GM21390 (cell line): ENCODE data around the gene AOX1.
"Not testable (repeated sequence)": the region's sequence is repeated elsewhere in the genome, so short reads cannot be mapped to it uniquely, and the experiment has no call there.

Source experiments
- ATAC-seq: cut with Tn5 transposase; IDR thresholded peaks from one replicate; pipeline ENCODE4 v1.9.1; 2021; ENCODE audit not compliant: unreplicated experiment

The AOX1 gene

DNA sequence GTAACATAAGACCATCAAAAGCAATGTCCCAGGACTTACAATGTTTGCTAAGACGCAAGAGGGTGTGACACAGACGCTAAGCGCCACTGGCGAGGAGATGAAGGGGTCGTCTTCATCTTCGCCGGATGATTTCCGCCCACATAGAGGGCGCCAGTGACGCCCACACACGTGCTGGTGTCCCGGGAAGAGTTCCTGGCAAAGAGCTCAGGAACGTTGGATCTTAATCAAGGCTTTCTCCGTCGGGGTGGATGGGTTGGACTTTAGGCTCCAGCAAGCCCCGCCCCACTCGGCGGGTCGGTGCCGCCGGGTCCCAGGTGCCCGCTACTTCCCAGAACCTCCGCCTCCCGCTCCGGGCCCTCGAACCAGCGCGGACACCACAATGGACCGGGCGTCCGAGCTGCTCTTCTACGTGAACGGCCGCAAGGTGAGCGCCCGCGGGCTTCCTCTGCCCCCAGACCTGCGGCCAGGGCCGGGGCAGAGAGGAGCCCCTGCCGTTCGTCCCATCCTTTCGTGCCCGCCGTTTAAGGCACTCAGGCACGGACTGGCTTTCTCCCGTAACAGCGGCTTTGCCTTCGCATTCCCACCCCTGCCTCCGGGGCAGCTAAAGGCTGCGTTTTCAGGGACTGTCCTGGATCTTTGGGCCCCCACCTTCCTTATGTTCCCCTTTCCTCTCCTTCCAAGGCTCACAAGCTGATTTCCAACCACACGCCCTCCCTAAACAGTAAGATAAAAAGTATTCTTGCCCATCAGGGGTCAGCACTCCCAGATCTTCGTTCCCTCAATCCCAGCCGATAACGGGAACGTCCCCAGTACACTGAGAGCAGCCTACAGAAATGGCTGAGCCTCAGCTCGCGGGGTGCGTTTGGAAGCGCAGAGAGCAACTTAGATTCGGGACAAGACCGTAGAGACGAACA lies at the start of gene AOX1:
AOX1 (plus strand) TSS at position 285 of the 914 bp plus-strand sequence; CDS start at position 380, 95 bp downstream.
- ATAC-seq: no peak

DNA sequence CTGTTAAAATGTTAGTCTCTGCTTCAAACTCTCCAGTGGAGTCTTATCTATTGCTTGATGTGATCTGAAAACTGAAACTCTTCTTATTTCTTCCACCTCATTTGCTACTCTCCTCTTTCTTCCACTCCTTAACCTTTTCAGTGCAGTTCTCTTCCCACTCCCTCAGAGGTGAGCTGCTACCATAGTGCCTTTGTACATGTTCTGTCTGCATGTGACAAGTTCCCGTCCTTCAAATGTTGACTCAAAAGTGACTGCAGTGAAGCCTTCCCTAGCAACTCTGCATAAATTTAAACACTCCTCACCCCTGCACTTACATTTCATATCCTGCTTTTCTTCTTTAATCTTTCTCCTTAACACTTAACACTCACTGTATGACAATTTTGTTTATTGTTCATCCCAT lies 47.7 kb upstream of the AOX1 start:
- ATAC-seq: no peak

DNA sequence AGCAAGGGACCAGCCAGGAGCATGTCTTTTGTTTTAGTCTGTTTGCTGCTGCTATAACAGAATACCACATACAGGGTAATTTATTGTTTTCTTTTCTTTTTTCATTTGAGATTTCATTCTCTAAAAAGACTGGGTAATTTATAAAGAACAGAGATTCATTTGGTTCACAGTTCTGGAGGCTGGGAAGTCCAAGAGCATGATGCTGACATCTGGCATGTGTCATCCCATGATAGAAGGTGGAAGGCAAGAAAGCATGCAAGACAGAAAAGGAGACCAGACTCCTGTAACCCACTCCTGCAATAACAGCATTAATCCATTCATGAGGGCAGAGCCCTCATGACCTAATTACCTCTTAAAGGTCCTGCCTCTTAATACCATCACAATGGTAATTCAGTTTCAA lies 45.0 kb upstream of the AOX1 start:
- ATAC-seq: no peak

DNA sequence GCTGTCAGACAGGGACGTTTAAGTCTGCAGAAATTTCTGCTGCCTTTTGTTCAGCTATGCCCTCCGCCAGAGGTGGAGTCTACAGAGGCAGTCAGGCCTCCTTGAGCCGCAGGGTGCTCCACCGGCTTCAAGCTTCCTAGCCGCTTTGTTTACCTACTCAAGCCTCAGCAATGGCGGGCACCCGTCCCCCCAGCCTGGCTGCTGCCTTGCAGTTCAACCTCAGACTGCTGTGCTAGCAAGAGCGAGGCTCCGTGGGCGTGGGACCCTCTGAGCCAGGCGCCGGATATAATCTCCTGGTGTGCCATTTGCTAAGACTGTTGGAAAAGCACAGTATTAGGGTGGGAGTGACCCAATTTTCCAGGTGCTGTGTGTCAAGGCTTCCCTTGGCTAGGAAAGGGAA lies 19.2 kb upstream of the AOX1 start:
- not testable (repeated sequence) for ATAC-seq

DNA sequence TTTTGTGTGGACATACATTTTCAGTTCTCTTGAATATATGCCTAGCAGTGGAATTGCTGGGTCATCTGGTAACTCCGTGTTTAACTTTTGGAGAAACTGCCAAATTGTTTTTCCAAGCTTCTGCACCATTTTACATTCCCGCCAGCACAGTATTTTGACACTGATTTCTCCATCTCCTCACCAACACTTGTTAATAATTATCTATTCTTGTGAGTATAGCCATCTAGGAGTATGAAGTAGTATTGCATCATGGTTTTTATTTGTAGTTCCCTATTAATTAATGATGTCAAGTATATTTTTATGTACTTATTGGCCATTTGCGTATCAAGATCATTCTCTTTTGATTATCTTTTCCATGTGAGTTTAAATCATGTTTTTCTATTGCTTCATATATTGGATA lies 17.9 kb upstream of the AOX1 start:
- ATAC-seq: no peak

DNA sequence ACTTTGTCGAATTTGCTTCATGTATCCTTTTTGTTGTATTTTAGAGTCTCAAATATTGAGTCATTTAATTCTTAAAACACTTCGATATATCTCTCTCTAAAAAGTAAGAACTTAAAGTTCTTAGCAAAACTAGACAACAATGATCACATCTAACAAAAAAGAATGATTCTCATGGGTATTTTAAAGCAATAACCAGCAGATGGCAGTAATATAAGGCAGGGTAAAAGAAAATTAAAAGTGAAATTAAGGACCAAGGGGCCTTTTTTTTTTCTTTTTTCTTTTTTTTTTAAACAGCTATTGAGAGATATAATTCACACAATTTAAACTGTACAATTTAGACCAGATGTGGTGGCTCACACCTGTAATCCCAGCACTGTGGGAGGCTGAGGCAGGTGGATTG lies 9.9 kb upstream of the AOX1 start:
- no peak for ATAC-seq

DNA sequence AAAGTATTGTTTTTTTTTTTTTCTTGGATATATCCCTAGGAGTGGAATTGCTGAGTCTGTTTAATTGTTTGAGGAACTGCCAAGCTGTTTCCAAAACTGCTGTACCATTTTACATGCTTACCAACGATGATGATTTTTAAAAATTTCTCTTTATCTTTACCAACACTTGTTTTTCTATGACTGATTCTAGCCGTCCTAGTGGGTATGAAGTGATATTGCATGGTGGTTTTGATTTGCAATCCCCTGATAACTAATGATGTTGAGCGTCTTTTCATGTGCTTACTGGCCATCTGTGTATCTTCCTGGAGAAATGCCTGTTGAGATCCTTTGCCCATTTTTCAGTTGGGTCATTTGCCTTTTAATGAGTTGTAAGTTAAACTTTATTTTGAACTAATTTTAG lies 8.8 kb upstream of the AOX1 start:
- ATAC-seq: no peak

DNA sequence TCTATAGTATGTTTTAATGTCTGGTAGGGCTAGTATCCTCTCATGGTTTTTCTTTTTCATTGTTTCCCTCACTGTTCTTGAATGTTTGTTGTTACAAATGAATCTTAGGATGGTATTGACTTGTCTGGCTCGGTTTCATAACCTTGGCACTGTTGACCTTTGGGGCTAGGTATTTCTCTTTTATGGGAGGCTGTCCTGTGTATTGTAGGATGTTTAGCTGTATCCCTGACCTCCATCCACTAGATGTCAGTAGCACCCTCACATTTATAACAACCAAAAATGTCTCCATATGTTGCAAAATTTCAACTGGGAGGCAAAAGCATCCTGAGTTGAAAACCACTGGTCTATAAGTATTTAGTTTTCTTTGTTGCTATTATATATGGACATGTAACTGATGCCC lies 7.0 kb upstream of the AOX1 start:
- no peak for ATAC-seq

DNA sequence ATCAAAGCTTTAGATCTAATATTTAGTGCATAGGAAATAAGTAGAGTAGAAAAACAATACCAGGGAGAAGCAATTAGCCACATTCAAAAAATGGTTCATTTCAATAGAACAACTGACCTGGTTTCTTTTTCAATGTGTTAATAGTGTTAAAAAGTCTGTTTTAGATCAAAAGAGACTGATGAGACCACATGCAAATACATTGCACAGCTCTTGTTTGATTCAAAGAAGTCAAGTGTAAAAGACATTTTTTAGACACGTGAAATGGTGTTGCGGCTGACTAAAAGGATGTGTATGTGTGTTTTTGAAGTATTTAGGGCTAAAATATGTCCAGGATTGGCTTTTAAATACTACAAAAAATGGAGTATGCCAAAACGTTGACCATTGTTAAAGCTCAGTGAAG lies 1.2 kb upstream of the AOX1 start:
- no peak for ATAC-seq

DNA sequence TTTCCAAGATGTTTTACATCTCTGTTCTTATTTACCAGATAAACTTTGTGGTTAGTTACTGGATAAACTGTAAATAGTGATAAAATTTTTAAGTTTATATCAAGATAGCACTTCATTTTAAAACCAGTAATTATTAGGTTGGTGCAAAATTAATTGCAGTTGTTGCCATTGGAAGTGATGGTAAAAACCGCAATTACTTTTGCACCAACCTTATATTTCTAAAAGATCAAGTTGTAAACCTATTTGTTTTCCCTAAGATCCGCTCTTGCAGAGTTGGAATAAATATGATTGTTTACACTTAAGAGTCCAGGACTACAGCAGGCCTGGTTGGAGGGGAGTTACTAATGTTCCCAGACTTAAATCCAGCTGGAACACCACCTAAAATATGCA lies 479 bp upstream of the AOX1 start:
- ATAC-seq: no peak

DNA sequence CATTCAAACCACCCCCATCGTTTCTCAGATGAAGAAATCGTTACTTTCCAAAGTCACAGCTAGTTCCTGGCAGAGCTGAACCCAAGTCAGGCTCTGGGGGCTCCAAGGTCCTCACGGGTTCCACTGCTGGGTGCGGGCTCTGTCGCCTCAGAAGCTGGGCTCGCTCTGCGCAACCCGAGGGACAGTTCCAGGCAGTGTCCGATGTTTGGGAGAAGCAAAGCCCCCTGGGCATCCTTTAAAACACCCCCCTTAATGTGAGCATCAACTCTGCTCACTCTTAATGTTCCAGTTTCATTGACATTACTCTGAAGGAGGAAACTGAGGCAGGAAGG lies 796 bp downstream of the AOX1 start:
- no peak for ATAC-seq

DNA sequence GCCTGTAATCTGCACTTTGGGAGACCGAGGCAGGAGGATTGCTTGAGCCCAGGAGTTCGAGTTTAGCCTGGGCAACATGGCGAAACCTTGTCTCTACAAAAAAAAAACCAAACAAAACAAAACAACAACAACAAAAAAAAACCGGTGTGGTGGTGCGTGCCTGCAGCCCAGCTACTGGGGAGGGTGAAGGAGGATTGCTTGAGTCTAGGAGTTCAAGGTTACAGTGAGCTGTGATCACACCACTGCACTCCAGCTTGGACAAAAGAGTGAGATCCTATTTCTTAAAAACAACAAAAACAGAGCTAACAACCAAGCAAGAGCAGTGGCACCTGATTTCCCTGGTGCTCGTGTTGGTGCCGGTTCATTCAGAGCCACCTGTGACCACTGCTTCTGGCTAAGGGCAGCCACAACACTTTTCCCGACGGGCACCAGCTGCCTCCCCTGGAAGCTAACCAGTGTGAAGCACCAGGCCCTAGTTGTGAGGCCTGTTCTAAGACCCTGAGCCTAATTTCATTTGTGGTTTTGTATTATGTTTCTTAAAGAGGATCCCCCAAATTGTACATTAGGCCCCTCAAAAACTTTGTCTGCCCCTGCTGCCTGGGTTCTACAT lies 1.3 kb downstream of the AOX1 start:
- ATAC-seq: no peak

DNA sequence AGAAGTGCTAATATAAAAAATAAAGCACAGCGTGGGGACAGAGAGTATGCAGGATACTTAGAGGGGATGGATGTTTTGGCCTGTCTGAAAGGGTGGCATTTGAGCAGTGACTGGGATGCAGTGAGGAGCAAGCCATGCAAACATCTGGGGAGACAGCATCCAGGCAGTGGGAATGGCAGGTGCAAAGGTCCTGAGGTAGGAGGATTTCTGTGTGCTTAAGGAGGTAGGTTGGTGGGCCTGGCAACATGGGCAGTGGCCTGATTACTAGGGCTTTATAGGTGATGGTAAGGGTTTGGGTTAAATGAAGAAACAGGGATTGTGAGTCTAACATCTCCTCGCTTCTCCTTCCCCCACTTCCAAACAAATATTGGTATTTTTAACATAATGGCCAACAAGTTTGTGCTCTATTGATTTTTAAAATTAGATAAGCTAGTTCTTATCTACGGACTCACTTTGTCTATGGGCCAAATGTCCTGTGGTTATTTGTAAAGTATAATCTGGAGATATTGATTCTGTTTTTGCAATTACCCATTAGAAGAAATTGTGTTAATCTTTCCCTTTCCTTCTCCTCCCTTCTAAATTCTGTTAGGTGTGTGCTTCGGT lies 2.4 kb downstream of the AOX1 start:
- ATAC-seq: no peak

DNA sequence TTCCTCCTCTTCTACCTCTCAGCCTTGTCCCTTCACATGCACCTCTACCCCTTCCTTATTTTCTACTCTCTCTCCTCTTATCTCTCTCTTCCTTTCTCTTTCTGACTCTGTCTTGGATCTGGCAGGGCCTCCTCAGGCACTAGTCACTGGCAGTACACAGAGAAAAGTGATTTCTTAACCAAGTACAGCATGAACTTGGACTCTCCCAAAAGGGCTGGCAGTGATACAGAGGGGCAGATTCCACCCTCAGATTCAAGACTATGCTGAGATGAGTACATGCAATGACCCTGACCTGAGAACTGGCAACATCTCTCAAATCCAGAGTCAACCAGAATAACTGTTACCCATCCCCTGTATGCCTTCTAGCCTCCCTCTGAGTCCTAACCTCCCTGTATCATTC lies 4.3 kb downstream of the AOX1 start:
- no peak for ATAC-seq

DNA sequence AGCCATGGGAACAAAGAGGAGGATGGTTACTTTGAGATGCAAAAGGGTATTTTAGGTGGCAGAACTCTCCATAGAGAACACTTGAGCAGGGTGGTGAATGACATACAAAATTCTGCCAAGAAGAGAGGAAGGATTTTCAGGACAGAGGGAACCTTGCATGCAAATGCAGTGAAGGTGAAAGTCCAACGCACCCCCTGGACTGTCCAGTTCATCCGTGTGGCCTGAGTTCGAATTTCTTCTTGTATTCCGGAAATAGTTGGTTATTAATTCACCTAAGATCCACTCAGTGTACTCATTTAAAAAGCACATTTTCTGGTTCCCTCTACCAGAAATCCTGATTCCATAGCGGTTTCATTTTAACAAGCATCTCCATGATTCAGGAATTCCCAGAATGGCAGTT lies 5.5 kb downstream of the AOX1 start:
- ATAC-seq: no peak

DNA sequence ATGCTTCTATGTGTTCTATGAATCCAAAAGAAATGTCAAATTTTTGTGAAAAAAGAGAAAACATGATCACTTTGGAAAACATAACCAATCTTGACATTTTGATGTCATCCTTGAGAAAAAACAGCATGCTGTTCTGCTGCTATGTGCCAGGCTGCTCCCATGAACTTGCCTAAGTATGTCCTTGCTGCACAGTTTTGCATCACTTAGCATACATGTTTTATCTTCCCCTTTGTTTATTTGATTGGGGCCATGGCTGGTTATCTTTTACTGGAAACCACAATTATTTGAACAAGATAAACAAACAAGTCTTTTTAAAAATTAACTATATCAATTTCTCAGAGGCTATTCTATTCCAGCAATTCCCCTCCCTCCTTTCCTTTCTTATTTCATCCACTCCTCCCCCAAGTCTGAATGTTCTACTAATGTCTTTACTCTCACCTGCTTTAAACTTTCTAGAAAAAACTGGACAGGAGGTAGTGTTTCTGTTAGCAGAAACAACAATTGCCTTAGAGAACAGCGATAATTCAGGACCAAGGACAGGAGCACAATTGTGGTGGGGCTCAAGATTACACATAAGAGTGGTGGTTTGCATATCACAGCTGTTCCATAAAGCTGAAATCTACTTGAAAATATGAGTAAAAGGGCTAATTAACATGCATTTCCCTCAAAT lies 6.7 kb downstream of the AOX1 start:
- no peak for ATAC-seq

DNA sequence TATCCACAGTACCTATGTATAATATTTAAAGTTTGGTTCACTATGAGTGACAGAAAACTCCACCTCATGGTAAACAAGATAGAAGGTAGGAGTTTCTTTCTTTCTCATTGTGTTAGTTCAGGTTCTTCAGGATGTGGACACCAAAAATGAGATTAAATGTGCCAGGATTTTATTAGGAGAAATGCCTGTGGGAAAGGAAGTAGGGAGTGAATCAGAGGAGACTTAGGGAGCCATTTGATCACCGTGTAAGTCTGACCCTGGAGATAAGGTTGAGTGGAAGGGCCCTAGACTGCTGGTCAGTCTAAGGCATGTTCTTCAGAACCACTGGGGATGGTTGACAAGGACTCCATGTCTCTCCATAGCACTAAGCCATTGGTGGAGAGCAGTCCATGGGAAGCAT lies 8.1 kb downstream of the AOX1 start:
- ATAC-seq: no peak

DNA sequence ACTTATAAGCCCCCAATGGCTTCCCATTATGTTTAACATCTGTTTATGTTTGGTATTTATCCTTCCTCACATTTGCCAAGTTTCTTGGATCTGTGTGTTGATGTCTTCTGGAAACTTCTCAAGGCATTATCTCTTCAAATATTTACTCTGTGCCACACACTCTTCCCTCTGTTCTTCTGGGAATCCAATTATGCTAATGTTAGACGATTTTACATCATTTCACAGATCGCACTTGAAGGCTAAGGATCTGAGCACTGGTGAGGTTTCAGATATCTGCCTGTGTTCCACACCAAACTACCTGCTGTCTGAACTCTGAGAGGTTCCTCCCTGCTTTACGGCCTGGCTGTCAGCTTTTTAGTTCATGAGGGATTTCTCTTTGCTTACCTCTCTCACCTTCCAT lies 10.1 kb downstream of the AOX1 start:
- no peak for ATAC-seq

DNA sequence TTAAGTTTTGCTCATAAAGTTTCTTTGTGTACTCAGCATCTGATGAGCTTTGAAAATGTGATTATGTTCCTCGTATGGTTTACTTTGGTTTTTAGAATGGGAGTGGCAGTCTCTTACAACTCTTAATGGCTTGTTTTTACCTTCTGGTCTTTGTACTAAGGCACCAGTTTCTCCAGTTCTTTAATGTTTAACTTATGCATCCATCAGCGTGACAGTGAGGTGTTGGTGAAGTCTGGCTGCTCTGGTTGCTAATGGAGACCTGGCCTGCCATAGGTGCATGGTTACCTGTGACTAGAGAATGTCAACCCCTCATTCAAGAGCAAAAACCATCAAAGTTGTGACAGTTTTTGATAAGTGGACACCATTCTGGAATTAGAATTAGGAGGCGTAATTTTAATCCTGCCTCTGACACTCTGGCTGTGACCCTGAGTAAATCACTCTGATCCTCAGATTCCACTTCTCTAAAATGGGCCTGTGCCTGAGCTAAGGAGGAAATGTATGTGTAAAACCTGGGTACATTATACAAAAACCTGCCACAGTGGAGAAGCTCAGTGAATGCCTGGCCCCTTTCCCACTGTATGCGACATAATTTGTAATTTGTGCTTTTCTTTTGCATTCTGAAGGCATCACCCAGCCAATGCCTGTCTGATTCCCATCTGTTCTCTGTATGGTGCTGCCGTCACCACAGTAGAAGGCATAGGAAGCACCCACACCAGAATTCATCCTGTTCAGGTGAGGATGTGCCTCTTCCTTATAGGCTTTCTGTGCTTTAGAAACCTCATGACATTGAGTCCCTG lies 11.2 kb downstream of the AOX1 start:
- ATAC-seq: no peak

DNA sequence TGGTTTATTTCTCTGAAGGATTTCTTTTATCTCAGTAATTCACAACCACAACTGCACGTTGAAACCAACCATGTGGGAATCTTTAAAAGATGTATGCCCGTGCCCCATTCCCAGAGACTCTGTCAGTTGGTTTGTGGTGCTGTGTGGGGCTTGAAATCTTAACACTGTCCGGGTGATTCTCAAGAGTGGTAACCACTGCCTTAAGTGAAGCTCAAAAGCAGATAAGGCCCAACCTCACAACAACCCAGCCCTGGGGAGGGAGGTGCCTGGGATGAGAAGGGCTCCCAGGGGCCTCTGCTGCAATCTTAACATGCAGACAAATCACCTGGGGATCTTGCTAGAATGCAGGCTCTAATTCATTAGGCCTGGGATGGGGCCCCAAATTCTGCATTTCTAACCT lies 13.4 kb downstream of the AOX1 start:
- ATAC-seq: no peak
